Measurements from ENCODE around the gene CAPN2. TPM values are rescaled to one million over a fixed set of nuclear protein-coding genes. Genes with fewer than 3 reads are reported as not detected.

CAPN2 gene
- total and polyA plus RNA-seq, 2 experiments from 2014 or later, result 8.4 to 17.8 TPM

- H4K20me1 ChIP-seq (replicated peaks; ENCODE audit: insufficient read depth), result no peaks in the 10 kb centered on the region
- H2AFZ ChIP-seq, result no peak overlapping the region
- no peaks in the 10 kb centered on the region for H3F3A ChIP-seq (replicated peaks; ENCODE audit: low read depth)
- no peaks in the 10 kb centered on the region for H3K79me2 ChIP-seq (replicated peaks; ENCODE audit: insufficient read depth)
- no peak overlapping the region for H3K27ac Mint-ChIP-seq
- ATAC-seq (no peak), DNase-seq (ENCODE audit: low spot score) (no peak)
- peaks cover 23% of the 10 kb centered on the region for H3K36me3 Mint-ChIP-seq (ENCODE audit: low read depth)
- H3K4me3 ChIP-seq, result no peak overlapping the region
- H3K36me3 ChIP-seq (ENCODE audit: insufficient read depth), result no peaks in the 10 kb centered on the region
- peaks cover 15% of the 10 kb centered on the region for H3K27me3 Mint-ChIP-seq (ENCODE audit: insufficient read depth, low read depth, poor library complexity)
- no peaks in the 10 kb centered on the region; the same call in 2 of the 3 replicates for H3K9me3 Mint-ChIP-seq
- H3K4me1 Mint-ChIP-seq, result peaks cover 19% of the 10 kb centered on the region
- H3K4me2 ChIP-seq, result no peak overlapping the region
- no peak for TF ChIP-seq STAT1 (IDR thresholded peaks at IDR 0.05; ENCODE audit: unreplicated experiment)
- no peak for TF ChIP-seq ZNF331 (CRISPR knock-in tag; IDR thresholded peaks at IDR 0.05; ENCODE audit: low read depth)
- no peak for TF ChIP-seq EZH2phosphoT487 (IDR thresholded peaks at IDR 0.05; ENCODE audit: unreplicated experiment)
- TF ChIP-seq ZNF462 (CRISPR knock-in tag; IDR thresholded peaks at IDR 0.05), result no peak
- no peak for TF ChIP-seq JUNB (IDR thresholded peaks at IDR 0.05; ENCODE audit: unreplicated experiment)
- no peak for TF ChIP-seq CREB1 (CRISPR knock-in tag; IDR thresholded peaks at IDR 0.05; ENCODE audit: low read depth)
- H3K27ac ChIP-seq (ENCODE audit: low read depth), result no peak overlapping the region
- H3K9me2 ChIP-seq (ENCODE audit: insufficient read depth), result 0 out of 2 replicates have a peak, but pooled peaks cover 2% of the 10 kb centered on the region
- H3K4me1 ChIP-seq (ENCODE audit: insufficient read depth), result peaks cover 15% of the 10 kb centered on the region
- H3K4me3 Mint-ChIP-seq, result no peak overlapping the region; the same call in 2 of the 3 replicates
- H3K27me3 ChIP-seq (ENCODE audit: insufficient read depth), result peaks cover 23% of the 10 kb centered on the region
Measured at GRCh38 chr1:223751696-223752095, 39.4 kb downstream of the CAPN2 start.
